Iris pigment epithelial cell (primary cell): Measurements from ENCODE around the gene CRIP1.

ENCODE experiments used
- DNase-seq: peaks from one replicate; pipeline ENCODE4 v3.0.0-alpha.2; 2011; ENCODE audit warnings: low read depth

CRIP1 gene

DNA sequence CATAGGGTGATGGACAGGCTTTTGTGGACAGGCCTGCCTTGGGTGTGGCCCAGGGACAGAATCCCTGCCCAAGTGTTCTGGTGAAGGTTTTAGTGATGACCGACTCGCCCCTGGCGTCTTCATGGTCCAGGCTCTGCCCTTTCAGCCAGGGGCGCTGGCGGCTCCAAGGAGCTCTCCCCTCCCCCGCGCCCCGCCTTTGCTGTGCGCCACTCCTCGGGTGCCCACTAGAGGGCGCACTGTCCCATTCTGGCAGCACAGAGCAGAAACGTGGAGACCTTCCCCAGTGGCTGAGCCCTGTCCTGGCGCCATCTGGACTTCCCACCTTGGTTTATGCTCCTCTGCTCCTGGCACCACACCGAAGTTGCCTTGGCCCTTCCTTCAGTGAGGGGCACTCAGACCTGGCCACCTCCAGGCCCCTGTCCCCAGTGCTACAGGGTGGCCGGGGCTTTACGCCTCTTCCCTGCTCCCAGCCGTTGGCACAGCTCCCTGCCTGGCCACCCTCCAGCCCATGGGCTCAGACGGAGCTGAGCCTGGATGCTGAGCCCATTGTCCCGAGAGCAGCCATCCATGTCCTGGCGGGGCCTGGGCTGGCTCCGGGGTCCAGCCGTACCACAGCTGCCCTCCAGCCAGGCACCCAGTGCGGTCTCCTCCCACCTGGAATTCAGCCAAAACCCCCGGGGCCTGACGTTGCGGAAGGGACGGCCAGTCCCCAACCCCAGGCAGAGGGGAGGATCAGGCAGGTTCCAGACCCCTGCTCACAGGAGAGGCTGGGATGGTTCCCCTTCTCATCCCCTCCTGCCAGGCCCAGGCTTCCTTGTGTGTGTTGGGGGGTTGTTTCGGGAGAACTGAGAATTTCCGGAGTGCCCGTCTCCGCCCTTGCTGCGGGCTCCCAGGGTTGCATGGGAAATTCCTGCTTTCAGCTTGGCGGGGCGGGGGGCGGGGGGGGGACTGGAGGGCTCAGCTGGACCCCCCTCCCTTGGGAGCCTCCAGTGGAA lies 5.6 kb upstream of the CRIP1 start:
- peak; percentile 77 for DNase-seq

GRCh38 chr14:105481886-105482457 lies 4.7 kb upstream of the CRIP1 start:
- DNase-seq = peak; percentile 97

DNA sequence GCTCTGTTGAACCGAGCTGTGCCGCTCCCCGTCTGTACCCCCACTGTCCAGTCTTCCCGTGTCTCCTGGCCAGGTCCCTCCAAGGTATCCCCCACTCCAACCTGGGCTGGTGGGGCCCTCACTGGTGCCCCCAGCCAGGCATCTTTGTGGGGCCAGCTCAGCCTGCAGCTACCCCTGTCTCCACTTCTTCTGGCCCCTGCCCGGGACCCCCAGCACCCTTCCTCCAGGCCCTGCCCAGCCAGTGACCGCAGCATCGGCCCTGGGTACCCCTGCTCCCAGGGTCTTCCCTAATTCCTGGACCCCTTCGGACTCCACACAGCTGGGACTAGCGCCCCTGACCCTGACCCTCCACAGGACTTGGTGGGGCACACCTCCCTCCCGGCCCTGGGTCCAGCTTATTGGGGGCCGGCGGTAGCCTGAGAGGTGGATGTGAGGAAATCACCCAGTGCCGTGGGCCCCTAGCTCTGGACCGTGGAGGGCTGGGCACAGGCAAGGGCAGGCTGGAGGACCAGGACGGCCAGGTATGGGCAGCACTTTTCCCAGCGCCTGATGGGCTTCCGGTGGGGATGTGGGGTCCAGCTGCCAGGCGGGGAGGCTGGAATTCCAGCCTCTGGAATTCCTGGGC lies 4.1 kb upstream of the CRIP1 start:
- no peak for DNase-seq

GRCh38 chr14:105483300-105484068 lies 3.2 kb upstream of the CRIP1 start:
- no peak for DNase-seq

GRCh38 chr14:105484069-105484996 lies 2.4 kb upstream of the CRIP1 start:
- DNase-seq = no peak

GRCh38 chr14:105484997-105485393 lies 1.7 kb upstream of the CRIP1 start:
- no peak for DNase-seq

DNA sequence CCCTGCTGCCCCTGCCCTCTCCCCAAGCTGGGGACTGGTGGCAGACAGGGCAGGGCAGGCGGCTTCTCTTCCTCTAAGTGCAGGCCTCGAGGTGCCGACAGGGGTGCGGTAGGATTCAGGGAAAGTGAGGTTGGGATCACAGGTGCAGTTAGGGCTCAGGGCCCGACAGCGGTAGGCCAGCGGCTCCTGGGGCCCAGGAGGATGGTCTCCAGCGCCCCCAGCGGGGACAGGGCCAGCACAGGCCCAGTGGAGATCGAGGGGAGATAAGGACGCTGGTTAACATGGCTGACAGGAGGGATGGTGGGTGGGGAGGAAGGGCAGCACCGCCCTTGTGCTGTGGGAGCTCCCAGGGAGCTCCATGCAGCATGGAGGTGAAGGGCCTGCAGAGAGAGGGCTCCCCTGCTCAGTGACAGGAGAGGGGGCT lies 935 bp upstream of the CRIP1 start:
- no peak for DNase-seq

GRCh38 chr14:105486974-105487448 lies 325 bp downstream of the CRIP1 start:
- no peak for DNase-seq

DNA sequence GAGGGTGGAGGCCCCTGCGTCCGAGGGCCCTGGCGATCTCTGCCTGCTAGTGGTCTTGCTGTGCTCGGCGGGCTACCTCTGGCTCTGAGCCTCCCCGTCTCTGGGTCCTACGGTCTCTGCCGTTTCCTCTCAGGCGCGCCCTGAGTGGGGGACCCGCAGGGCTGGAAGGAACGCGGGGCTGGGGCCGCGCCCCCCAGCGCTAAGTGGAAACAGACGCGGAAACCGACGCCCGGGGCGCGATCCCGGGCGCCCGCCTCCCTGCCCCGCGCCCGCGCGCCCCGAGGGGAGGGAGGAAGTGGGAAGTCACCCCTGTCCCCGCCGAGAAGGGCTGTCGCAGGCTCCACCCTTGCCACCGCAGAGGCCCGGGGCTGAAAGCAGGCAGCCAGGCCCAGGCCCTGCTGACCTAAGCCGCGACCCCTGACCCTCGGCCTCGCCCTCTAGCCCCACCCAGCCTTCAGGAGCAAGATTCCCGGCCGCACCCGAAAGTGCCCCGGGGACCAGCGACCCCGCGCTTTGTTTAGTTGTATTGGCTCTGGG lies 831 bp downstream of the CRIP1 start:
- DNase-seq = no peak

DNA sequence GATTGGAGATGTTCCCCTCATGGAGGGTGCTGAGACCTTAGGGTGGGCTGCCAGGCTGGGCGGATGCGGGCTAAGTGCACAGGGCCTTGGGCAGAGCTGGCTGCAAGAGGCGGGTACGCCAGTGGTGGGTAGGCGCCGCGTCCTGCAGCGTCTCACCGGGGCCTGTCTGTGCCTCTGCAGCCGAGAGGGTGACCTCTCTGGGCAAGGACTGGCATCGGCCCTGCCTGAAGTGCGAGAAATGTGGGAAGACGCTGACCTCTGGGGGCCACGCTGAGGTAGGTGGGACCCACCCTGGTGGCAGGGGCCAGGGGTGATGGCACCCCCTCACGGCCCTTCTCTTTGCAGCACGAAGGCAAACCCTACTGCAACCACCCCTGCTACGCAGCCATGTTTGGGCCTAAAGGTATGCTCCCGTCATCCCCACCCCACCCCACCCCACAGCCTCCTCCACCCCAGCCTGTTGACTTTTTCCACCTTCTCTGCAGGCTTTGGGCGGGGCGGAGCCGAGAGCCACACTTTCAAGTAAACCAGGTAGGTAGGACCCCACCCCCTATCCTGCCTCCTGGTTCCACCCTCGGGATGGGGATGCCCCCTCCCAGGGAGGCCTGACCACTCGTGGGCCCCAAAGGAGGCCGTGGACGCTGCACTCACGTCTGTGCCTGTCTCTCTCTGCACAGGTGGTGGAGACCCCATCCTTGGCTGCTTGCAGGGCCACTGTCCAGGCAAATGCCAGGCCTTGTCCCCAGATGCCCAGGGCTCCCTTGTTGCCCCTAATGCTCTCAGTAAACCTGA lies 1.5 kb downstream of the CRIP1 start:
- no peak for DNase-seq

DNA sequence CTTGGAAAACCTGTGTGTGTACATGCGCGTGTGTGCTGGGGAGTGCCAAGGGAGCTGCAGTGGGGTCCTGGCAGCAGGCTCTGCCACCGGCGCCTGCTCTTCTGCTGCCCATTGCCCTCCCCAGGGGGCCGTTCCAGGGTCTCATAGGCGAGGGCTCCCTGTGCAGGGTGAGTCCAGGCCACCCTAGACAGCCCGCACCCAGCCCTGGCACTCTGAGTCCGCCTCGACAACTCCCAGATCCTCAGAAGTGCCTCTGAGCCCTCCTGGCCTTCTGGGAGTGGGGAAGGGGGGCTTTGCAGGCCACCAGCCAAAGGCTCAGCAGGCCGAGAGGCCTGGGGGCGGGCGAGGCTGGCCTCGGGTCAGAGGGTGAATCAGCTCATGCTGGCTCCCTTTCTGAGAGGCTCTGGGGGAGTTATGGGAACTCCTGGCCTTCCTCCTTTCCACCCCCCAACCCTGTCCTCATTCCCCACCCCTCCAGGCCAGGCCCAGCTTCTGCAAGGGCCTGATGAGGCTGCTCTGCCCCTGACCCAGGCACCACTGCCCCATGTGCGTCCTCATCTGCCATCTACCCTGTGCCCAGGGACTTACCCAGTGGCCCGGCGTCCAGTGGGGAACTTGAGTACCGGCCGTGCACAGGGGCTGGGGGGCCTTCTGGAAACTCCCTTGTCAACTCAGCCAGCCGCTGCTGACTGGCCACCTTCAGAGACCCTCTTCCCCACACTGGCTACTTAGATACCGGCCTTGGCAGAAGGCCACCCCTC lies 2.3 kb downstream of the CRIP1 start:
- DNase-seq = no peak

- DNase-seq = peak; percentile 84
Measured at GRCh38 chr14:105489542-105490266, 3.0 kb downstream of the CRIP1 start.

DNA sequence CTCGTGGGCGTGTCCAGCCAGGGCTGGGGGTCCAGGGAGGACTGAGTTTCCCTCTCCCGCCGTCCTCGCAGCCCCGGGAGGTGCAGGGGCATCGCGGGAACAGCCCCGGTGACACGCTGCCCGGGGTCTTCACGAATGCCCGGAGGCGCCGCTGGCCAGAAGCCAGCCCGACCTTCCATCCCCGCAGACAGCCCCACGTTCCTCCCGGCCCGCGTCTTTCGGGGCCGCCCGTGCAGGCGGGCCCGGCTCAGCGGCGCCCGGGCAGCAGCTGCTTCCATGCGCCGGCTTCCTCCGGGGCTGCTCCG lies 3.5 kb downstream of the CRIP1 start:
- no peak for DNase-seq

DNA sequence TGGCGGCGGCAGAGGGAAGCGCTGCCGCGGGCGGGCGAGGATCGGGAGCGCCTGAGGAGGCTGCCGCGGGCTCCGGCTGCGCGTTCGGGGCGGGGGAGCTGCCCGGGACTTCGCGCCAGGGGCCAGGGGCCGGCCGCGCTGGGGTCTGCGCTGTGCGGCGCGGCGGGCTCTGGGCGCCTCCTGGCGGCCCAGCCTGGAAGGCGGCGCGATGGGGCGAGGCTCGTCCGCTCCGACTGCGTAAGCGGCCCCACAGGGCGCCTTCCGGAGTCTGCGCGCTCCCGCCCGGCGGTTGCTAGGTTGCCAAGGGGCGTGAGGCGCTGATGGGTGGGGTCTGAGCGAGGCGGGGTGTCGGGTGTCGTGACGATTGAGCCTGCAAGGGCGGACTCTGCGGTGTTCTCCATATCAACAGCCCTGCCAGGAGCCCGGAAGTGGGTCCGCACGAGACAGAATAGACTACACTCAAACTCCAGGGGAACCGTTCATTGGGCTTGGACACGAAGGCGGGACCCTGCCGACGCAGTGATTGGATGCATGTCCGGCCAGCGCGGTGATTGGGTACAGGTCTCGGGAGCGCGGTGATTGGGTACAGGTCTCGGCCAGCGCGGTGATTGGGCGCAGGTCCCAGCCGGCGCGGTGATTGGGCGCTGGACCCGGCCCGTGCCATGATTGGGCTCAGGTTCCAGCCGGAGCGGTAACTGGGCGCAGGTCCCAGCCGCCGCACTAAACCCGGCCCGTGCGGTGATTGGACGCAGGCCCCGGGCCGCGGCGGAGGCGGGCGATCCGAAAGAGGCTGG lies 4.1 kb downstream of the CRIP1 start, which contains the start of gene TEDC1:
Gene TEDC1 (plus strand): TSS at position 675 of the 794 bp plus-strand sequence. CDS start 130 bp downstream, outside the sequence.
- DNase-seq = peak; percentile 100

DNA sequence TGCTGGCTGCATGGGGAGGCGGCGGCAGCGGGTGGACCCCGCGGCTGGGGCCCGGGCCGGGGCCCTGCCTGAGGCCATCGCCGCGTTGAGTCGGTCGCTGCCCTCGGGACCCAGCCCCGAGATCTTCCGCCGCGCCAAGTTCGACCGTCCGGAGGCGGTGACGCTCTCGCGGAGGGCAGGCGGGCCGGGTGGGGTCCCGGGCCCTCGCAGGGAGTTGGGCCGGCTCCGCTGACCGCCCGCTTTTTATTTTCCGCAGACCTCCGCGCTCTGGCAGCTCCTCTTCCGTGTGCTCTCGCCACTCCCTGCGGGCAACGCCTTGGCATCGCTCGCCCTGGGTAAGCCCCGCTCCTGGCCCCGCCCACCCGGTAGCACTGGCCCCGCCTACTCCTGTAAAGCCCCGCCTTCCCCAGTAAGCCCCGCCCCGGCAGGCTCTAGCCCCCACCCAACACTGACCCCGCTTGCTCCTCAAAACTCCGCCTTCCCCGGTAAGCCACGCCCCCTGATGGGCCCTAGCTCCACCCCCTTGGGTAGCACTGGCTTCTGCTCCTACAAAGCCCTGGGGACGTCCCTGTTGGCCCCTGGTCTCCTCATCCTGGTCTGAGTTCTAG lies 4.8 kb downstream of the CRIP1 start:
- DNase-seq = peak; percentile 35

DNA sequence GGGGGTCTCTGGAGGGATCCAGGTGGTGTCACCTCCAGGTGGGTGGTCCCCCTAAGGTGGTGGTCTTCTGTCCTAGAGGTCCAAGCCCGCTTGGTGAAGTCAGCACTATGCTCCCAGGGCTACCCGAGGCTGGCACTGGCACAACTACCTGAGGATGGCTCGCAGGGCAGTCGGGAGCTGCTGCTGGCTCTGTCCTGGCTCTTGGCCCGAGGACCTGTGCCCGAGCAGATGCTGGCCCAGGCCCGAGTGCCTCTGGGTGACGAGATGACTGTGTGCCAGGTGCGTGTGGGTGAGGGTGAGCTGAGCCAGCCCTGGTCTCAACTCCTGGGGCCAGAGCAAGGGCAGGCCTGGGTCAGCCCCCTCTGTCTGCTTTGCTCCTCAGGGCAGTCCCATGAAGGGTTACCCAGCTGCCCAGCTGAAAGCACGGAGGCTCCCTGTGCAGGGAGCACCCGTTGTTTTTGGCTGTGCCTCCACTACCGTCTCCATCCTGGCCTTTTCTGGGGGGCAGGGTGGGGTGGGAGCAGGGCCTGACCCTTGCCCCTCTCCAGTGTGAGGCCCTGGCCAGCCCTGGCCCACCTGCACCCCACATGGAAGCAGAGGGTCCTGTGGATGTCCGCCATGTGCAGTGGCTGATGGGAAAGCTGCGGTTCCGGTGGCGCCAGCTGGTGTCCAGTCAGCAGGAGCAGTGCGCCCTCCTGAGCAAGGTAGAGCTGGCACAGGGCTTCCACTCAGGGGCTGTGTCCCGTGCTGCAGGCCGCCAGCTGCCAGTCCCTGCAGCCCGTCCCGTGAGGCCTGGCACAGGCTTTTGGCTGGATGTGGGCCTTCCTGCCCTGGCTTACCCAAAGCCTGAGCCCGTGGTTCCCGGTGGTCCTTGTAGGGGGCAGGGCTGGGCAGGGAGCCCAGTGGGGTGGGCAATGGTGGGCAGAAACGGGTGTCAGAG lies 5.6 kb downstream of the CRIP1 start:
- no peak for DNase-seq
